ENCODE data around the gene SH2D7.

Gene SH2D7

DNA sequence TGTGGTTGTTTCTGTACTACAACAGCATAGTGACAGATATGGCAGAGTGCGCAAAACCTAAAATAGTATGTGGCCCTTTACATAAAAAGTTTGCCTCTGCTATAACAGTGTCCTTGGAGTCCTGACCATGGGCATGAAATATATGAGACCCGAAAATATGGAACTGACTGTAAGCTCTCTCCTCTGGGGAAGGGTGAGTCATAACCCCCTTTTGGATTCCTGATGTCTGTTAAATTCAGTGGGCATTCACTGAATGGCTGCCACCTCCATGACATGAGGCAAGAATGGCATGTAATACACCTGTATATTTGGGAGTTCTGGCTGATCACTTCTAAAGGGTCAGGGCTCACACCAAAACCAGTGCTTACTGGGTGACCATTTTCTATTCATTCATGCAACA, 21.0 kb upstream of the SH2D7 start:
- Histone ChIP-seq H3K4me3 (ENCODE audit: severe bottlenecking) (no peak overlapping the region), H3K36me3 (ENCODE audit: low read depth) (peaks cover 16% of the 10 kb centered on the region), H3K27me3 (ENCODE audit: insufficient read depth, poor library complexity, severe bottlenecking) (no peaks in the 10 kb centered on the region), H3K4me1 (ENCODE audit: insufficient read depth, poor library complexity, severe bottlenecking) (peaks cover 81% of the 10 kb centered on the region), H3K27ac (ENCODE audit: poor library complexity, severe bottlenecking) (no peak overlapping the region), H3K9me3 (ENCODE audit: severe bottlenecking) (no peaks in the 10 kb centered on the region)
- DNase-seq (ENCODE audit: low spot score) (no peak), ATAC-seq (ENCODE audit: low read depth) (no peak)
- TF ChIP-seq, protein P1, sequence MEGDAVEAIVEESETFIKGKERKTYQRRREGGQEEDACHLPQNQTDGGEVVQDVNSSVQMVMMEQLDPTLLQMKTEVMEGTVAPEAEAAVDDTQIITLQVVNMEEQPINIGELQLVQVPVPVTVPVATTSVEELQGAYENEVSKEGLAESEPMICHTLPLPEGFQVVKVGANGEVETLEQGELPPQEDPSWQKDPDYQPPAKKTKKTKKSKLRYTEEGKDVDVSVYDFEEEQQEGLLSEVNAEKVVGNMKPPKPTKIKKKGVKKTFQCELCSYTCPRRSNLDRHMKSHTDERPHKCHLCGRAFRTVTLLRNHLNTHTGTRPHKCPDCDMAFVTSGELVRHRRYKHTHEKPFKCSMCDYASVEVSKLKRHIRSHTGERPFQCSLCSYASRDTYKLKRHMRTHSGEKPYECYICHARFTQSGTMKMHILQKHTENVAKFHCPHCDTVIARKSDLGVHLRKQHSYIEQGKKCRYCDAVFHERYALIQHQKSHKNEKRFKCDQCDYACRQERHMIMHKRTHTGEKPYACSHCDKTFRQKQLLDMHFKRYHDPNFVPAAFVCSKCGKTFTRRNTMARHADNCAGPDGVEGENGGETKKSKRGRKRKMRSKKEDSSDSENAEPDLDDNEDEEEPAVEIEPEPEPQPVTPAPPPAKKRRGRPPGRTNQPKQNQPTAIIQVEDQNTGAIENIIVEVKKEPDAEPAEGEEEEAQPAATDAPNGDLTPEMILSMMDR (IDR thresholded peaks at IDR 0.05; ENCODE audit: poor library complexity, severe bottlenecking) = no peak

- peaks cover 72% of the 10 kb centered on the region for H3K4me1 ChIP-seq (ENCODE audit: insufficient read depth, poor library complexity, severe bottlenecking)
- TF ChIP-seq, protein P1 (IDR thresholded peaks at IDR 0.05; ENCODE audit: poor library complexity, severe bottlenecking) = no peak
- peak overlapping the region; percentile 9 for H3K27ac ChIP-seq (ENCODE audit: poor library complexity, severe bottlenecking)
- ATAC-seq (ENCODE audit: low read depth) (no peak), DNase-seq (ENCODE audit: low spot score) (no peak)
- H3K4me3 ChIP-seq (ENCODE audit: severe bottlenecking) = no peak overlapping the region
- H3K9me3 ChIP-seq (ENCODE audit: severe bottlenecking) = no peaks in the 10 kb centered on the region
- H3K36me3 ChIP-seq (ENCODE audit: low read depth) = peaks cover 16% of the 10 kb centered on the region
- no peaks in the 10 kb centered on the region for H3K27me3 ChIP-seq (ENCODE audit: insufficient read depth, poor library complexity, severe bottlenecking)
Measured at GRCh38 chr15:78072080-78072892, 20.1 kb upstream of the SH2D7 start.

GRCh38 chr15:78073046-78073787, 19.1 kb upstream of the SH2D7 start:
- H3K27me3 ChIP-seq (ENCODE audit: insufficient read depth, poor library complexity, severe bottlenecking) = no peaks in the 10 kb centered on the region
- ATAC-seq (ENCODE audit: low read depth) = no peak
- H3K36me3 ChIP-seq (ENCODE audit: low read depth) = peaks cover 16% of the 10 kb centered on the region
- H3K4me1 ChIP-seq (ENCODE audit: insufficient read depth, poor library complexity, severe bottlenecking) = peaks cover 63% of the 10 kb centered on the region
- no peak for DNase-seq (ENCODE audit: low spot score)
- H3K4me3 ChIP-seq (ENCODE audit: severe bottlenecking) = no peak overlapping the region
- TF ChIP-seq, protein P1 (IDR thresholded peaks at IDR 0.05; ENCODE audit: poor library complexity, severe bottlenecking) = no peak
- H3K9me3 ChIP-seq (ENCODE audit: severe bottlenecking) = no peaks in the 10 kb centered on the region
- H3K27ac ChIP-seq (ENCODE audit: poor library complexity, severe bottlenecking) = peak overlapping the region; percentile 9

DNA sequence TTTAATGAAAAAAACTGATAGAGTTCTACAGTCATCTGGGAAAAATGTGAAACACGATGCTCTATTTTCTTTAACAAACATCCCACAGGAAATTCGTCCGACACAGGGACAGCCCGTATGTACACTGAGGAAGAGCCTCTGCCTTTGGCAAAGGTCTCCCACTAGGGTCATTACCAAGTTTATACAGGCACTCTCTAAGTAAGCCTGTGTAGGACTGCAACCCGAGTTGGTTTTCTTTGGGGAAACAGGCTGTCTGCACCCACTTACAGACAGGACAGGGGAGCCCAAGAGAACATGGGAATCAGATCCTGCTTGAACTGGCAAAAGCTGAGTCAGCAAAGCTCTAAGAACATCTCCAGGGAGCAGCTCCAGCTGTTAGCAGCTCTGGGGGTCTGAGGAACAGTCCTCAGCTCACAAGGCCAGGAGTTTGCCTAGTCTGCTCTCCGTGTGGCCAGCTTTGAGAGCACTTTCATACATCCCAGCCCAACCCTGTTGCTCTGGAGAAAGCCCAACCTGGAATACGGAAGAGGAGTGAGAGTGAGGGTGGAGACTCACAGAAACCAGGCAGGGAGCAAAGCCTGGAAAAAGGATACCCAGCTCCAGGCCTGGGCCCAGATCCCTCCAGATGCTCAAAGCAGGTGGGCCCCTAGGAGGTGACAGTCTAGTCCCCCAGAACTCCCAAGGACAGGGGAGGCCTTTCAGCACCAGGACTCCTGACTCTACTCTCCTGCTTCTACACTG, 16.7 kb upstream of the SH2D7 start:
- TF ChIP-seq, protein P1 (IDR thresholded peaks at IDR 0.05; ENCODE audit: poor library complexity, severe bottlenecking) = no peak
- no peaks in the 10 kb centered on the region for H3K27me3 ChIP-seq (ENCODE audit: insufficient read depth, poor library complexity, severe bottlenecking)
- no peaks in the 10 kb centered on the region for H3K9me3 ChIP-seq (ENCODE audit: severe bottlenecking)
- peak overlapping the region; percentile 86 for H3K4me3 ChIP-seq (ENCODE audit: severe bottlenecking)
- peaks cover 41% of the 10 kb centered on the region for H3K4me1 ChIP-seq (ENCODE audit: insufficient read depth, poor library complexity, severe bottlenecking)
- DNase-seq (ENCODE audit: low spot score) (no peak), ATAC-seq (ENCODE audit: low read depth) (peak; percentile 65)
- peaks cover 16% of the 10 kb centered on the region for H3K36me3 ChIP-seq (ENCODE audit: low read depth)
- peak overlapping the region; percentile 92 for H3K27ac ChIP-seq (ENCODE audit: poor library complexity, severe bottlenecking)
